ENCODE data around the gene EPB41L2.
"Not testable (repeated sequence)": the region's sequence is repeated elsewhere in the genome, so short reads cannot be mapped to it uniquely, and the experiment has no call there.

EPB41L2 gene

GRCh38 chr6:130997061-130997753 lies 65.8 kb downstream of the EPB41L2 start:
- no peaks in the 10 kb centered on the region for H3K36me3 ChIP-seq (ENCODE audit: control insufficient read depth in 2 of 2, insufficient read depth in 2 of 2, low read length in 2 of 2)
- H3K4me1 ChIP-seq (ENCODE audit: control insufficient read depth in 2 of 2, insufficient read depth in 2 of 2, low read length in 2 of 2): peaks cover 0 to 10% of the 10 kb centered on the region in 2 donors
- no peak overlapping the region for H3K9ac ChIP-seq (ENCODE audit: low read depth in 1 of 2, low read length in 2 of 2)
- no peak overlapping the region for H3K4me3 ChIP-seq (ENCODE audit: low read length in 2 of 2)
- no peaks in the 10 kb centered on the region for H3K9me3 ChIP-seq (ENCODE audit: control insufficient read depth in 2 of 2, low read length in 2 of 2)
- no peak overlapping the region for H3K27ac ChIP-seq (ENCODE audit: low read depth in 2 of 2, low read length in 2 of 2)
- no peaks in the 10 kb centered on the region for H3K27me3 ChIP-seq (ENCODE audit: control insufficient read depth in 2 of 2, insufficient read depth in 2 of 2, low read length in 2 of 2)

DNA sequence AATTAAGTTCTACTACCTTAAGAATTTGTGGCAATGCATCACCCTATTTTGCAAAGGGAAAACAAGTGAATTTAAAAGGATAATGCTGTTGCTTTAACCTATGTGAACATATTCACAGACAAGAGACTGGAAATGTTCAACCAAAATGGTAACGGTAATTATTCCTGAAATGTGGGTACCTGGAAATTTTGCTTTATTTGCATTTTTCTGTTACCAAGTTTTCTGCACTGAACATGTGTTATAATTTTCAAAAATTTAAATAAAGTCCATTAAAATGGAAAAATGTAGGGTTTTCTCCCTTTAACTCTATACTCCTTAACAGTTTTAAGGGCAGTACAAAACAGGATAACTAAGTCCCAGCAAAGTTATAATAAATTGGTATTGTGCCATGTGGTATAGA lies 66.4 kb downstream of the EPB41L2 start:
- H3K27ac ChIP-seq (ENCODE audit: low read depth in 2 of 2, low read length in 2 of 2): no peak overlapping the region
- H3K9ac ChIP-seq (ENCODE audit: low read depth in 1 of 2, low read length in 2 of 2): no peak overlapping the region
- H3K9me3 ChIP-seq (ENCODE audit: control insufficient read depth in 2 of 2, low read length in 2 of 2): no peaks in the 10 kb centered on the region
- H3K4me3 ChIP-seq (ENCODE audit: low read length in 2 of 2): no peak overlapping the region
- no peaks in the 10 kb centered on the region for H3K36me3 ChIP-seq (ENCODE audit: control insufficient read depth in 2 of 2, insufficient read depth in 2 of 2, low read length in 2 of 2)
- no peaks in the 10 kb centered on the region for H3K27me3 ChIP-seq (ENCODE audit: control insufficient read depth in 2 of 2, insufficient read depth in 2 of 2, low read length in 2 of 2)
- H3K4me1 ChIP-seq (ENCODE audit: control insufficient read depth in 2 of 2, insufficient read depth in 2 of 2, low read length in 2 of 2): peaks cover 0 to 10% of the 10 kb centered on the region in 2 donors

DNA sequence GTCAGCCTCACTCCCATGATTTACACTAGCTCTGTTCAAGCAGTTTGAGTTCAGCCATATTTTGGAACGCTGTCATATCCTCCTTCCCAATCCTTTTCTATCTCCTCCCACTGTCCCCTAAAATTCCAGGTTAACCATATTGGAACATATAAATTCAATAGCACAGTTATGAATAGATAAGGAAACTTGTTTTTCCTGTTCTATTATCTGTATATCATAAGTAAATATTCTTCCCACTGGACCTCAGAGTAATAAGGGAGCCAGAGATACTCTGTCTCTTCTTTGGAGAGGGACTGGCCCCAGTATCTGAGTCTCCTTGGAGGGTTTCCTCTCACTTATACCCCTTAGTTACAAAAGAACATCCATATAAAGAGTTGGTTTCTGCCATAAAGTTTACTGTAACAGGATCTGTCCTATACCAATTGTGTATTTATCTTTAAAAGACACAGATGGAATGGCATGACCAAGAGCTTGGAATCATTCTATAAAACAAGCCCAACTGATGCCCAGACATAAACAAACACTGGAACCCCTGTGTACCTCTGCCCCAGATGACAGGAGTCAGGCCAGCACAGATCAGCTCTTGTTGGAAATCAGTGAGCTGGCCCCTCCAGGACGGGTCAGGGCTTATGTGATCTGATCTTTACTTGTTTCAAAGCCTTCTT lies 67.1 kb downstream of the EPB41L2 start:
- no peak overlapping the region for H3K27ac ChIP-seq (ENCODE audit: low read depth in 2 of 2, low read length in 2 of 2)
- H3K9me3 ChIP-seq (ENCODE audit: control insufficient read depth in 2 of 2, low read length in 2 of 2): no peaks in the 10 kb centered on the region
- H3K27me3 ChIP-seq (ENCODE audit: control insufficient read depth in 2 of 2, insufficient read depth in 2 of 2, low read length in 2 of 2): no peaks in the 10 kb centered on the region
- no peak overlapping the region for H3K9ac ChIP-seq (ENCODE audit: low read depth in 1 of 2, low read length in 2 of 2)
- no peak overlapping the region for H3K4me3 ChIP-seq (ENCODE audit: low read length in 2 of 2)
- no peaks in the 10 kb centered on the region for H3K36me3 ChIP-seq (ENCODE audit: control insufficient read depth in 2 of 2, insufficient read depth in 2 of 2, low read length in 2 of 2)
- H3K4me1 ChIP-seq (ENCODE audit: control insufficient read depth in 2 of 2, insufficient read depth in 2 of 2, low read length in 2 of 2): peaks cover 0 to 10% of the 10 kb centered on the region in 2 donors

DNA sequence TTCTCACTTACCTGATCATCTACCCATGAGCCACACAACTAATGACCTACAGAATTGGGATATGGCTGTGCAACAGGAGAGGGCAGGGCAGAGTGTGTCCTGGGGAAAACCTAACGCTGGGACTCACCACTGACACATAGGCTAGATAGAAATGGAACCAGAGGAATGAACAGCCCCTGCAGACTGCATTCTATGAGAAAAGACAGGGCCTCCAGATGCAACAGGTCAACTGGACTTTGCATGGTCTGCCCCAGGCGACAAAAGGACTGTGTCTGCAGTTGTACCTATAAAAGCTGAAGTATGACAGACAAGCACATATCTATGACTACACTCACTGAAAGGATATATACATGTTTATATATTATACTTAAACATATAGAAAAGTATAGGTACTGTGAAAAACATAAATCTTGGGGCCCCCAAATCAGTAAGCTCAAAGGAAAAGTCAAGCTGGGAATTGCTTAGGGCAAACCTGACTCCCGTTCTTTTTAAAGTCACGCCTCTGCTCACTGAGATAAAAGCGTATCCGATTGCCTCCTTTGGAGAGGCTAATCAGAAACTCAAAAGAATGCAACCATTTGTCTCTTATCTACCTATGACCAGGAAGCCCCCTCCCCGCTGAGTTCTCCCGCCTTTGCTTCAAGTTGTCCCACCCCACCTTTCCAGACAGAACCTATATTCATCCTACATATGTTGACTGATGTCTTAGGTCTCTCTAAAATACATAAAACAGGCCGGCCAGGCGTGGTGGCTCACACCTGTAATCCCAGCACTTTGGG lies 68.5 kb downstream of the EPB41L2 start:
- Histone ChIP-seq H3K27me3 (ENCODE audit: control insufficient read depth in 2 of 2, insufficient read depth in 2 of 2, low read length in 2 of 2) (no peaks in the 10 kb centered on the region), H3K27ac (ENCODE audit: low read depth in 2 of 2, low read length in 2 of 2) (no peak overlapping the region), H3K4me3 (ENCODE audit: low read length in 2 of 2) (no peak overlapping the region), H3K9me3 (ENCODE audit: control insufficient read depth in 2 of 2, low read length in 2 of 2) (no peaks in the 10 kb centered on the region), H3K9ac (ENCODE audit: low read depth in 1 of 2, low read length in 2 of 2) (no peak overlapping the region), H3K4me1 (ENCODE audit: control insufficient read depth in 2 of 2, insufficient read depth in 2 of 2, low read length in 2 of 2) (peaks cover 0 to 10% of the 10 kb centered on the region in 2 donors), H3K36me3 (ENCODE audit: control insufficient read depth in 2 of 2, insufficient read depth in 2 of 2, low read length in 2 of 2) (no peaks in the 10 kb centered on the region)

DNA sequence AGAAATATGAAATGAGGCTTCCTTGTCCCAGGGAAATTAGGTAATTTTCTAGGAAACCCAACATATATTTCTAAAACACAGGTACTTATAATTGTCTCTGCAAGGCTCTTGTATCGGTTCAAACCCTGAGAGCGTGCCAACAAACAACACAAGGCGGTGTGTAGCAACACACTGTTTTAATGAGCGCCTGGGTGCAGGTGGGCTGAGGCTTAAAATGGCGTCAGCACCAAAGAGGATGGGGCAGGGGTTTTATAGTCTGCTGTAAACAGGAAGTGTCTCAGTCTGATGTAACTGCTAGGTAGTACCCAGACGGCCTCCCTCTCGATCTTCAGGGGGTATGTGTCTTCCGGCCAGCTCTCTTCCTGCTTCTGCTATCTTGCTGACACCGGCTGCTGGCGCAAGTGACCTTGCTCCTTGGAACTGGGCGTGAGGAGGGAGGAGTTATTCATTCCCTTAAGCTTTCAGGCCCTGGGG lies 69.7 kb downstream of the EPB41L2 start:
- H3K9ac ChIP-seq (ENCODE audit: low read depth in 1 of 2, low read length in 2 of 2): no peak overlapping the region
- no peak overlapping the region for H3K27ac ChIP-seq (ENCODE audit: low read depth in 2 of 2, low read length in 2 of 2)
- peaks cover 0 to 10% of the 10 kb centered on the region in 2 donors for H3K4me1 ChIP-seq (ENCODE audit: control insufficient read depth in 2 of 2, insufficient read depth in 2 of 2, low read length in 2 of 2)
- H3K4me3 ChIP-seq (ENCODE audit: low read length in 2 of 2): no peak overlapping the region
- H3K36me3 ChIP-seq (ENCODE audit: control insufficient read depth in 2 of 2, insufficient read depth in 2 of 2, low read length in 2 of 2): no peaks in the 10 kb centered on the region
- H3K9me3 ChIP-seq (ENCODE audit: control insufficient read depth in 2 of 2, low read length in 2 of 2): no peaks in the 10 kb centered on the region
- no peaks in the 10 kb centered on the region for H3K27me3 ChIP-seq (ENCODE audit: control insufficient read depth in 2 of 2, insufficient read depth in 2 of 2, low read length in 2 of 2)

DNA sequence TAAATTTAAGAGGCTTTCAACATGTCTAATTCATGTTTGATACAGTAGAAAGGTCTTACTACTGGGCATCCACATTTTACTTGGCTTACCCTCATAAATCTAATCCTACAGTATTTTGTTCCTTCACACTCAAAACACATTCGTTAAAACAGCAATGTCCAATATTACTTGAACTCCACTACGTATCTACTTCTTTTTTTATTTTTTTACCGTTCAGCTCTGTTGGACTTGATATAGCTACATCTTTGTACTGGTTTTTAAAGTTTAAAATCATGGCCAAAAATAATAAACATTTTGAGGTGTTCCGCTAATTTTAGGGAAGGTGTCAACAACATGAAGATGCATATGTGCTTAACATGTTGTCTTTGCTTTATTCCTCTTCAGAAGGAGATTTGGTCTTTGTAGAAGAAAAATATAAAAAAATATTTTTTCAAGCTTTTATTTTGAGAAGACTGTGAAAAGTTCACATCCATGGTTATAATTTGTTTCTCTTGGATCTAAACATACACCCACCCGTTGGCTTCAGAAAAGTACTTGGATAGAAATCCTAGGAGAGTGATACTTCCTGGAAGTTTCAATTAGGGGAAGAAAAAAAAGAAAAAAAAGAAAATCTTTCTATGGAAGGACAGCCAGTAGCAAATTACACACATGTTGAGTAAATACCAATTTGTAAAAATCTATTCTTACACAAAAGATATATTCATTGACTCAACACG lies 71.5 kb downstream of the EPB41L2 start:
- Histone ChIP-seq H3K27me3 (ENCODE audit: control insufficient read depth in 2 of 2, insufficient read depth in 2 of 2, low read length in 2 of 2) (no peaks in the 10 kb centered on the region), H3K9ac (ENCODE audit: low read depth in 1 of 2, low read length in 2 of 2) (no peak overlapping the region), H3K4me1 (ENCODE audit: control insufficient read depth in 2 of 2, insufficient read depth in 2 of 2, low read length in 2 of 2) (peaks cover 0 to 7% of the 10 kb centered on the region in 2 donors), H3K36me3 (ENCODE audit: control insufficient read depth in 2 of 2, insufficient read depth in 2 of 2, low read length in 2 of 2) (no peaks in the 10 kb centered on the region), H3K9me3 (ENCODE audit: control insufficient read depth in 2 of 2, low read length in 2 of 2) (no peaks in the 10 kb centered on the region), H3K27ac (ENCODE audit: low read depth in 2 of 2, low read length in 2 of 2) (no peak overlapping the region), H3K4me3 (ENCODE audit: low read length in 2 of 2) (no peak overlapping the region)

DNA sequence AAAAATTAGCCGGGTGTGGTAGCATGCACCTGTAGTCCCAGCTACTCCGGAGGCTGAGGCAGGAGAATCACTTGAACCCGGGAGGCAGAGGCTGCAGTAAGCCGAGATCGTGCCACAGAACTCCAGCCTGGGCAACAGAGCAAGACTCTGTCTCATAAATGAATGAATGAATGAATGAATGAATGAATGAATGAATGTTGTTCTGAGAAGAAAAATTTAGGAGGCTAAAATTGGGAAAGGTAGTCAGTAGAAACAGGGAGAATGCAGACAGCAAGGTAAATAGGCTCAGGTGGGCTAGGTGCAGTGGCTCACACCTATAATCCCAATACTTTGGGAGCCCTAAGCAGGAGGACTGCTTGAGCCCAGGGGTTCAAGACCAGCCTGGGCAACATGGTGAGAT lies 75.5 kb downstream of the EPB41L2 start:
- H3K9me3 ChIP-seq (ENCODE audit: control insufficient read depth in 2 of 2, low read length in 2 of 2); H3K36me3 ChIP-seq (ENCODE audit: control insufficient read depth in 2 of 2, insufficient read depth in 2 of 2, low read length in 2 of 2); H3K9ac ChIP-seq (ENCODE audit: low read depth in 1 of 2, low read length in 2 of 2); H3K4me1 ChIP-seq (ENCODE audit: control insufficient read depth in 2 of 2, insufficient read depth in 2 of 2, low read length in 2 of 2); H3K27me3 ChIP-seq (ENCODE audit: control insufficient read depth in 2 of 2, insufficient read depth in 2 of 2, low read length in 2 of 2); H3K27ac ChIP-seq (ENCODE audit: low read depth in 2 of 2, low read length in 2 of 2); H3K4me3 ChIP-seq (ENCODE audit: low read length in 2 of 2): not testable (repeated sequence)

GRCh38 chr6:130985115-130985514 lies 77.9 kb downstream of the EPB41L2 start:
- no peak overlapping the region for H3K9ac ChIP-seq (ENCODE audit: low read depth in 1 of 2, low read length in 2 of 2)
- H3K4me1 ChIP-seq (ENCODE audit: control insufficient read depth in 2 of 2, insufficient read depth in 2 of 2, low read length in 2 of 2): peaks cover 0 to 4% of the 10 kb centered on the region in 2 donors
- no peaks in the 10 kb centered on the region for H3K9me3 ChIP-seq (ENCODE audit: control insufficient read depth in 2 of 2, low read length in 2 of 2)
- H3K4me3 ChIP-seq (ENCODE audit: low read length in 2 of 2): no peak overlapping the region
- H3K27me3 ChIP-seq (ENCODE audit: control insufficient read depth in 2 of 2, insufficient read depth in 2 of 2, low read length in 2 of 2): no peaks in the 10 kb centered on the region
- no peaks in the 10 kb centered on the region for H3K36me3 ChIP-seq (ENCODE audit: control insufficient read depth in 2 of 2, insufficient read depth in 2 of 2, low read length in 2 of 2)
- no peak overlapping the region for H3K27ac ChIP-seq (ENCODE audit: low read depth in 2 of 2, low read length in 2 of 2)

GRCh38 chr6:130982941-130983456 lies 80.0 kb downstream of the EPB41L2 start:
- H3K4me1 ChIP-seq (ENCODE audit: control insufficient read depth in 2 of 2, insufficient read depth in 2 of 2, low read length in 2 of 2): peaks cover 4% of the 10 kb centered on the region in 2 donors
- H3K4me3 ChIP-seq (ENCODE audit: low read length in 2 of 2): no peak overlapping the region
- no peak overlapping the region for H3K9ac ChIP-seq (ENCODE audit: low read depth in 1 of 2, low read length in 2 of 2)
- H3K36me3 ChIP-seq (ENCODE audit: control insufficient read depth in 2 of 2, insufficient read depth in 2 of 2, low read length in 2 of 2): no peaks in the 10 kb centered on the region
- H3K27ac ChIP-seq (ENCODE audit: low read depth in 2 of 2, low read length in 2 of 2): no peak overlapping the region
- H3K27me3 ChIP-seq (ENCODE audit: control insufficient read depth in 2 of 2, insufficient read depth in 2 of 2, low read length in 2 of 2): no peaks in the 10 kb centered on the region
- H3K9me3 ChIP-seq (ENCODE audit: control insufficient read depth in 2 of 2, low read length in 2 of 2): no peaks in the 10 kb centered on the region

All from mucosa of rectum (tissue), 2 donors.